NB4 (cell line): Measurements from ENCODE around the gene PODN.

Source experiments
- CTCF ChIP-seq: IDR thresholded peaks from one replicate; pipeline ENCODE4 v1.5.1; 2012; ENCODE audit warnings: low read depth, low read length
- POLR2A ChIP-seq: IDR thresholded peaks from 2 replicates; pipeline ENCODE4 v1.6.1; 2011; ENCODE audit warnings: mild to moderate bottlenecking; ENCODE audit not compliant: insufficient read length; ENCODE audit errors: extremely low read depth

GRCh38 chr1:53131590-53131938 lies 69.6 kb downstream of the PODN start:
- TF ChIP-seq CTCF = no peak
- TF ChIP-seq POLR2A = no peak
